ENCODE data around the gene FGF18.
"Not testable (repeated sequence)": the region's sequence is repeated elsewhere in the genome, so short reads cannot be mapped to it uniquely, and the experiment has no call there.

The FGF18 gene

DNA sequence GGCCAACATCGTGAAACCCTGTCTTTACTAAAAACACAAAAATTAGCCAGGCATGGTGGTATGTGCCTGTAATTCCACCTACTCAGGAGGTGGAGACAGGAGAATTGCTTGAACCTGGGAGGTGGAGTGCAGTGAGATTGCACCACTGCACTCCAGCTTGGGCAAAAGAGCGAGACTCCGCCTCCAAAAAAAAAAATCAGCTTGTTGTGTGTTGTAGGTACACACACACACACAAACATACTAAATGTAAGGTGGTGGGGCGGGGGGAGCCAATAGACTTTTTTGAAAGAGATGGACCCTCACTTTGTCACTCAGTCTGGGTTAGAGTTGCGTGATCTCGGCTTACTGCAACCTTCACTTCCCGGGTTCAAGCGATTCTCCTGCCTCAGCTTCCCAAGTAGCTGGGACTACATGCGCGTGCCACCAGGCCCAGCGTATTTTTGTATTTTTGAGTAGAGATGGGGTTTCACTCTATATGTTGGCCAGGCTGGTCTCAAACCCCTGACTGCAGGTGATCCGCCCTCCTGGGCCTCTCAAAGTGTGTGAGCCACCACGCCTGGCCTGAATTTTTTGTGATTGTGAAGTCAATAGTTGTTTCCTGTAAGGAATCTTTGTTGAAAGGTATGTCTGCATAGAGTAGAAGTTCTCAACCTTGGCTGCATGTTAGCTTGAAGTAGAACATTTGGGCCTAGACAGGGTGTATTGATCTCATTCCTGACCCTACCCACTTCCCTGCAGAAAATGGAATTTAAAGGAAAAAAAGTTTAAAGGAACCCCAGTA is 18.1 kb upstream of the FGF18 start:
- DNase-seq: no peak

DNA sequence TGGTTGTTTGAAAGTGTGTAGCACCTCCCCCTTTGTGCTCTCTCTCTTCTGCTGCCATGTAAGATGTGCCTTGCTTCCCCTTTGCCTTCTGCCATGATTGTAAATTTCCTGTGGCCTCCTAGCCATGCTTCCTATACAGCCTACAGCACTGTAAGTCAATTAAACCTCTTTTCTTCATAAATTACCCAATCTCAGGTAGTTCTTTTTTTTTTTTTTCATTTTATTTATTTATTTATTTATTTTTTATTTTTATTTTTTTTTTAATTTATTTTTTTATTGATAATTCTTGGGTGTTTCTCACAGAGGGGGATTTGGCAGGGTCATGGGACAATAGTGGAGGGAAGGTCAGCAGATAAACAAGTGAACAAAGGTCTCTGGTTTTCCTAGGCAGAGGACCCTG is 16.7 kb upstream of the FGF18 start:
- DNase-seq: not testable (repeated sequence)

- peak in 1 of 2 experiments; percentile 39 for DNase-seq
Measured at GRCh38 chr5:171405615-171406014, 13.8 kb upstream of the FGF18 start.

GRCh38 chr5:171407234-171407633 is 12.2 kb upstream of the FGF18 start:
- no peak for DNase-seq

GRCh38 chr5:171409164-171410136 is 10.0 kb upstream of the FGF18 start:
- no peak for DNase-seq

GRCh38 chr5:171410181-171410580 is 9.3 kb upstream of the FGF18 start:
- no peak for DNase-seq

GRCh38 chr5:171412186-171412585 is 7.3 kb upstream of the FGF18 start:
- DNase-seq: no peak

GRCh38 chr5:171413153-171413910 is 6.1 kb upstream of the FGF18 start:
- DNase-seq: no peak

DNA sequence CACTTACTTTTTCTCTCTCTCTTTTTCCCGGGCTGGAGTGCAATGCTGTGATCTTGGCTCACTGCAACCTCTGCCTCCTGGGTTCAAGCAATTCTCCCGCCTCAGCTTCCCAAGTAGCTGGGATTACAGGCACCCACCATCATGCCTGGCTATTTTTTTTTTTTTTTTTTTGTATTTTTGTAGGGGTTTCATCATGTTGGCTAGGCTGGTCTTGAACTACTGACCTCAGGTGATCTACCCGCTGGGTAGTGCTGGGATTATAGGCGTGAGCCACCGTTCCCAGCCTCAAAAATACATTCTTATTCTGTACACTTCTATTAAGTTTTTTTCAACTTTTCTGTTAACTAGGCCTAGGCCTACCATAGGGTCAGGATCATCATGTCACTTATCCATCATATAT is 5.5 kb upstream of the FGF18 start:
- not testable (repeated sequence) for DNase-seq

GRCh38 chr5:171415115-171415730 is 4.2 kb upstream of the FGF18 start:
- peak in 1 of 2 experiments; percentile 14 for DNase-seq

GRCh38 chr5:171416160-171417049 is 3.0 kb upstream of the FGF18 start:
- no peak for DNase-seq

DNA sequence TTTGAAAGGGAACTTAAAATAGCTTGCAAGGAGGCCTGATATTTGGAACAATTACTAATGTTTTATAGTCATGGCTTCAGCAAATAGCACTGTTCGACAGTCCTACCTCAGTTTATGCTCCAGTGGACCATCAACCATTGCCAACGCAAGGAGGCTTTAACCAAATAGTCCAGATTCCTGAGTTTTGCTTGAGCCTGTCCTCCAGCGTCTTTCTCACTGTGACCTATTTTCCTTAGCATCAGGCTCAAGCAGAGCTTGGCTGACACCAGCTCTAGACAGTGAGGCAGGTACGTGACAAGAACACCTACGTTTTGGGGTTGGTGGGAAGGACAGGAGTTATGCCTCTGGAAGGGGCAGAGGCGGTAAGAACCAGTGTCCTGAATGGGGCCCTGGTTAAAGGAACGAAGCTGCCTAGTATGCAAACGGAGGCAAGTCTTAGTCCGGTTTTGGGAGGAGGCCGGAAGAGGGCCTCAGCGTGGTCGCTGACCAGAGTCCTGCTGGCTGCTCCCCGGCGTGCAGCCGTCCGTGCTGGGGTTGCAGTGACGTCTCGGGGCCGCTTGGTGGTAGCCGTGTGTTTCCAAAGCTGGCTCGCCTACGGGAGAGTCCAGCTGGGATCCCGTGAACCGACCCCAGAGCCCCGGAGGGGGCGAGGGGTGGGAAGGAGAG is 998 bp upstream of the FGF18 start:
- DNase-seq: peak; percentile 44 to 70

DNA sequence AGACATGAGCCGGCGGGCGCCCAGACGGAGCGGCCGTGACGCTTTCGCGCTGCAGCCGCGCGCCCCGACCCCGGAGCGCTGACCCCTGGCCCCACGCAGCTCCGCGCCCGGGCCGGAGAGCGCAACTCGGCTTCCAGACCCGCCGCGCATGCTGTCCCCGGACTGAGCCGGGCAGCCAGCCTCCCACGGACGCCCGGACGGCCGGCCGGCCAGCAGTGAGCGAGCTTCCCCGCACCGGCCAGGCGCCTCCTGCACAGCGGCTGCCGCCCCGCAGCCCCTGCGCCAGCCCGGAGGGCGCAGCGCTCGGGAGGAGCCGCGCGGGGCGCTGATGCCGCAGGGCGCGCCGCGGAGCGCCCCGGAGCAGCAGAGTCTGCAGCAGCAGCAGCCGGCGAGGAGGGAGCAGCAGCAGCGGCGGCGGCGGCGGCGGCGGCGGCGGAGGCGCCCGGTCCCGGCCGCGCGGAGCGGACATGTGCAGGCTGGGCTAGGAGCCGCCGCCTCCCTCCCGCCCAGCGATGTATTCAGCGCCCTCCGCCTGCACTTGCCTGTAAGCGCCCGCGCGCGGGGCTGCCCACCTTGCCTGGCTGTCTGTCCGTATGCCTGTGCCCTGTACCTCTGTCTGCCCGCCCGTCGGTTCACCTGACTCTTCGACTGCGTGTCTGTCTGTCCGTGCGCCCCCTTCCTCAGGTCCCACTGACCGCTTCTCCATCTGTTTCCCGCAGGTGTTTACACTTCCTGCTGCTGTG is 412 bp downstream of the FGF18 start:
- peak in 1 of 2 experiments; percentile 50 for DNase-seq

- DNase-seq: peak in 1 of 2 experiments; percentile 30
Measured at GRCh38 chr5:171420431-171421241, 1.2 kb downstream of the FGF18 start.

GRCh38 chr5:171421331-171422262 is 2.1 kb downstream of the FGF18 start:
- peak in 1 of 2 experiments; percentile 35 for DNase-seq

DNA sequence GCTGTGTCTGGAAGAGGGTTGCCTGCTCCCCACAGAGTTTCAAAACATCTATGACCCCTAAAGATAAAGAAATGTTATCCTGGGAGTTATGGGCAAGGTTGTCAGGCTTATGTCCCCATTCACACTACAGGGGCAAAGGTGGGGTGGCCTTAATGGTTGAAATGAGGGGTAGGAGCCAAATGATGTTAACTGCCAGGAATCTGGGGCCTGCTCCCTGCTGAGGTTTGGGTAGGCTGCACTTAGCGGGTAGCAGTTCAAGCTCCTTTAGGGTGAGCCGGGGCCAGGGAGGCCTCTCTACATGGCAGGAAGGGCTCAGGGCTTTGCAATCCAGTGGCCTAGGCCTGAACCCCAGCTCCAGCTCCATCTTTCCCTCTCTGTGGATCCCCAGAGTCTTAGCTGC is 3.0 kb downstream of the FGF18 start:
- DNase-seq: no peak

- no peak for DNase-seq
Measured at GRCh38 chr5:171422902-171423663, 3.6 kb downstream of the FGF18 start.
